GM12874 (cell line): ENCODE data around the gene TMEM132C.

Experiments used
- CTCF ChIP-seq: IDR thresholded peaks from 2 replicates; pipeline ENCODE4 v1.5.1; 2011; ENCODE audit warnings: low read depth, mild to moderate bottlenecking, control low read depth, low read length, moderate library complexity; ENCODE audit not compliant: insufficient read depth

The TMEM132C gene

DNA sequence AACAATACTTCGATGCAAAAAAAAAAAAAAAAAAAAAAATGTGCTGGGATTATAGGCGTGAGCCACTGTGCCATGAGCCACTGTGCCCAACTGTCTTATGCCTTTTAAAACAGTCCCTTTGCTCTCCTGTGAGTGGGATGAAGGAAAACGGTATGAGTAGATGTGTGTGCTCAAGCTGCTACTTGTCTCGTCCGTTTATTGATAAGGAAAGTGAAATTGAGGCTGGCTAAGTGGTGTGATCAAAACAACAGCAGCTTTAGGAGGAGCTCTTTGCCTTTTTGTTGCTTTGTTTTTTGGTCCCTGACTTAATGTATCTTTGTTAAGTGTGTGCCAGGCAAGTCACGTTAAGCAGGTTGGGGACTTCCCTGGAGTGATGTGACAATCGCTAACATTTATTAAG lies 275.9 kb downstream of the TMEM132C start:
- TF ChIP-seq CTCF = no peak

- TF ChIP-seq CTCF = no peak
These were observed 276.5 kb downstream of the TMEM132C start for GRCh38 chr12:128543460-128543859.

DNA sequence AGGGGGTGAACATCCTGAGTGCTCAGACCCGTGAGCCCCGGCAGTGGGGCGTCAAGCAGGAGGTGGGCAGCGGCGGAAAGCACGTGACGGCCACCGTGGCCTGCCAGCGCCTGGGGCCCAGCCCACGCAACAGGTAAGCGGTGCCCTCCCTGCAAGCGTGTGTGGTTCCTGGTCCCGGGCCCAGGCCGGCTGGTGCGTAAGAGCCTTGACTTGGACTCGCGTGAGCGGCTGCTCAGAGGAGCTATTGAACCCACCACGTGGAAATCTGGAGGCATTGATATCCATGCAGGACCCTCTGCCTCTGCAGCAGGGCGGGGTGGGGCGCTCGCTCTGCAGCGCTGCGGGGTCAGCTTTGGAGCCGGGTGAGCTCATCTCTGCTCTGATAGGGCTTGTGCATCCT lies 277.0 kb downstream of the TMEM132C start:
- no peak for TF ChIP-seq CTCF

- TF ChIP-seq CTCF = no peak
These were observed 282.0 kb downstream of the TMEM132C start for GRCh38 chr12:128548949-128549348.

DNA sequence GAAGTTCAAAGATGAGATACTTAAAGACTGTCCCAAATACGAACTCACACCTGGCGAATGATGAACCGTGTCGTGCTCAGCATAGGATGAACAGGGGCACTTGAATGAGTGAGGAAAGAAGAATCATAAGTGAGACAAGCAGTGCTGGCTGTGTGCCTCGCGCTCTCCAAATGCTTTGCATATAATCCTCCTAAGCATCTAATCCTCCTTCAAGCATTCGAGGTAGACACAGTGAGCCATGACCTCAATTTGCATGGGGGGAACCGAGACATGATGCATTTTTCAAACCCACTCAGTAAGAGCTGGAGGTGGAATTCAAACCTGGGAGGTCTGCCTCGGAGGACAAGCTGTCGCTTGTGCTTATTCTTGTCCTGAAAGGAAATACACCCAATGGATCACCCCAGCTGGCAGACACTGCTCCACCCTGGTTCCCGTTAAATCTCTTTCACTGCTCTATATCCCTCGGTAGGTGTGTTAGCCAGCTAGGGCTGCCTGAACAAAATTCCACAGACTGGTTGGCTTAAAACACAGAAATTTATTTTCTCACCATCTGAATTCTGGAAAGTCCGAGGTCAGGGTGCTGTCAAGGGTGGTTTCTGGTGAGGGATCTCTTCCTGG lies 282.7 kb downstream of the TMEM132C start:
- no peak for TF ChIP-seq CTCF

DNA sequence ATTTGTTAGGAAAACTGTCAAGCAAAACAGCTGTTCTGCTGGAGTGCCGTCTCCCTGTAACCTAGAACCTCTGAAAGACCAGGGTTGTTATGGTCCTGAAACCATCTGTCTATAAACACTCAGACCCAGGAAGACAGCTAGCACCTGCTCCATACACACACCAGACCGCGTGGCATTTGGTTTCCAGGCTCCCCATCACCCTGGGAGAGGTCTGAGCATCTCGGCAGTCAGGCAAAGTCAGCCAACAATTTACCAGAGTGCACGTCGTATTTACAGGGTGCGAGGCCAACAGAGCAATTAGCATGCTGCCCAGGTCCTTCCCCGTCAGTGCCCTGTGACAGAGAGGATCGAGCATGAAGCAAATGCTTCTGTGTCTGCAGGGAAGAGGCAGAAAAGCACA lies 284.3 kb downstream of the TMEM132C start:
- TF ChIP-seq CTCF = no peak

DNA sequence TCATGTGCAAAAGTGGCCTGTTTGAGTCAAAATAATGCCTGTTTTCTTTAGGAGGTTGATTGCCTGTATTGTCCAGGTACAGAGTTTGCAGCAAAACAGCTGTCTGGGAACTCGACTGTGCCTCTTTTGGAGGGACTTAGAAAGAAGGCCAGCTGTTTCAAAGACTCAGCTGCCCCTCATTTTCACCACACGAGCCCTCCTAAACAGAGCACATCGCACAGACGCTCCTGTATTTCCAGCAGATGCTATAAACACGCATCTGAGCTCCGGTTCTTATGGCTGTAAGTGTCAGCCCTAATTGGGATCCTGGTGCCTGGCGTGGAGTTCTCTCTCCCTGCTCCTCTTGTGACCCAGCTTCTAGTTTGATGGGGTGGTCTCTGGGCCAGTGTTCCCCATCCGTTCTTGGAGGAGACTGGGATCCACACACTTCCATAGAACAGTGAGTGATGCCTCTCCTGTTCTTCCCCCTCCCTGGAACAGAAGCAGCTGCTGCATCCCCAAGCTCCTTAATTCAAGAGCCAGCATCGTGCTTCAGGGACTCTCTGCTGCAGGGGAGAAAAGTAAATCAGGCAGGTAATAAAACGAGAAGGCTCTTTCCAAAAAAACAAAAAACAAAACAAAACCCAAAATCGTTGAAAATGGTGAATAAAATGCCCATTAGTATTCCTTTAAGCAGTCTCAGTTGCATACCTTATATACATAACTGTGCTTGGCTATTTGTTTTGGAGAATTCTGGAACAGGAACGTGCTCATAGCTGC lies 287.8 kb downstream of the TMEM132C start:
- no peak for TF ChIP-seq CTCF
